Spinal cord (tissue), 10 donors: ENCODE measurements around the gene GALNT17. TPM values are rescaled to one million over a fixed set of nuclear protein-coding genes. Genes with fewer than 3 reads are reported as not detected.

Experiments
- DNase-seq, 6 donors: peaks; one replicate each; pipeline versions ENCODE4 v3.0.0 to v3.0.0-alpha.2; 2013 to 2015; ENCODE audit warnings: low spot score in 6 of 6, low read depth in 4 of 6
- H3K27ac ChIP-seq: one replicate; pipeline ENCODE4 v1.5.1; 2013; ENCODE audit warnings: low read depth, low read length, control low read depth
- H3K27me3 ChIP-seq: one replicate; pipeline ENCODE4 v1.6.1; 2013; ENCODE audit warnings: low read length; ENCODE audit not compliant: control insufficient read depth, insufficient read depth
- H3K36me3 ChIP-seq: one replicate; pipeline ENCODE4 v1.6.1; 2013; ENCODE audit warnings: low read length; ENCODE audit not compliant: control insufficient read depth, insufficient read depth
- H3K4me1 ChIP-seq: one replicate; pipeline ENCODE4 v1.6.1; 2013; ENCODE audit warnings: low read length; ENCODE audit not compliant: control insufficient read depth, insufficient read depth
- H3K4me3 ChIP-seq: one replicate; pipeline ENCODE4 v1.5.1; 2013; ENCODE audit warnings: low read depth, low read length, control low read depth
- H3K9me3 ChIP-seq: one replicate; pipeline ENCODE4 v1.6.1; 2013; ENCODE audit warnings: low read length; ENCODE audit not compliant: control insufficient read depth, insufficient read depth
- WGBS: methylation state at CpG from one replicate; pipeline ENCODE4 v1.1.5; 2013; ENCODE audit warnings: missing lambda C conversion rate; ENCODE audit not compliant: insufficient coverage; 5-methylcytosine and 5-hydroxymethylcytosine counted together
- polyA plus RNA-seq, 2 donors: library from polyadenylated mRNA; unstranded; fragments of 120-200 nt; gene quantifications; one replicate each; pipeline ENCODE4 v1.2.1, GENCODE V29; 2013; ENCODE audit not compliant: insufficient read length in 2 of 2
- total RNA-seq, 2 donors: library from RNA; depleted of rRNA in 1 of 2; stranded (reverse); fragments of 120-200 nt in 1 of 2; fragments of >200 nt in 1 of 2; gene quantifications; one replicate each; pipeline versions ENCODE4 v1.2.3 to v1.2.4, GENCODE V29; 2013 to 2014
- donor health status: healthy.

Gene GALNT17
- total and polyA plus RNA-seq, 4 donors = 44.9 to 54.8 (median 48.0) TPM

DNA sequence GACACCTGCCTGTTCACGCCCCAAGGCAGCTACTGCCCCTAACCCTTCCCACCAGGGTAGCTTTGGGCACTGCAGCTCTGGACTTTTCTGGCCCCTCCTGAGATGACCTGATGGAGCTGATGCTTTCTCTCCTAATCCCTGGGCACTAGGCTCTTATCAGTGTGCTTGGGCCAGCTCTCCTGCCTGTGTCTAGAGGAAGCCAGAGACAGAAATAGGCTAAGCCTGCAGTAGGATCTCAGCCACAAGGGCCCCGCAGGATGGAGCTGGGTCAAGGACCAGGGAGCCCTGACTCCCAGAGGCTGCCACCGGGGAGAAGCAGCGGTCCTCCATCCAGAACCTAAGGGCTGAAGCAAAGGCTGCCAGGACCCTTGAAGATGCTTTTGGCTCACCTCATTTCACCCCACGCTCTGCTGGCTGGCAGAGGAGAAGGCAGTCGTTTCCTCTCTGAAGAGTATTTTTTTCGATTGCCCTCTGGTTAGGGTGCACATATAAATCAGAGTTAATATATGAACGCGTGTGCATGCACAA lies 580.8 kb downstream of the GALNT17 start:
- H3K9me3 ChIP-seq = no peaks in the 10 kb centered on the region
- DNase-seq = no peak
- H3K4me3 ChIP-seq = no peak overlapping the region
- peaks cover 9% of the 10 kb centered on the region for H3K36me3 ChIP-seq
- no peaks in the 10 kb centered on the region for H3K27me3 ChIP-seq
- H3K27ac ChIP-seq = no peak overlapping the region
- H3K4me1 ChIP-seq = no peaks in the 10 kb centered on the region
- WGBS = 89% methylated on average over 9 of the region's 9 CpGs

DNA sequence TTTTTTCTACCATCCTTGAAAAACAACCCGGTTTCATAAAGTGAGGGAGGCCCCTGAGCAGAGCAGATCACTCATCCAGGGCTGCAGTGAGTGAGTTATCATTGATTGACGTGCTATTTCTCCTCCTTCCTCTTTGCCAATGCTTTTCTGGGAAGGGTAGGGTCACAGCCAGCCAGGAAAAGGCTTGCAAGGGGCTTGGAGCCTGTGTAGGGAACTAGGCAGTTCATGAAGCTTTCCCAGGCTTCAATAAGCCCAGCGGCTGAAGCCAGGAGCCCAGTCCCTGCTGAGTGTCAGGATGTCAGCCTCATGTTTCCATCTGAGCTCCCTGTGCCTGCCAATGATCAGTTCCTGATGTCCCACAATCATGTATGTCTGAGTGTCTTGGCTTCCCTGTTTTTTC lies 584.7 kb downstream of the GALNT17 start:
- no peaks in the 10 kb centered on the region for H3K9me3 ChIP-seq
- 70% methylated on average over 1 of the region's 3 CpGs for WGBS
- no peak overlapping the region for H3K27ac ChIP-seq
- no peak for DNase-seq
- no peaks in the 10 kb centered on the region for H3K4me1 ChIP-seq
- no peak overlapping the region for H3K4me3 ChIP-seq
- H3K27me3 ChIP-seq = no peaks in the 10 kb centered on the region
- peaks cover 6% of the 10 kb centered on the region for H3K36me3 ChIP-seq

DNA sequence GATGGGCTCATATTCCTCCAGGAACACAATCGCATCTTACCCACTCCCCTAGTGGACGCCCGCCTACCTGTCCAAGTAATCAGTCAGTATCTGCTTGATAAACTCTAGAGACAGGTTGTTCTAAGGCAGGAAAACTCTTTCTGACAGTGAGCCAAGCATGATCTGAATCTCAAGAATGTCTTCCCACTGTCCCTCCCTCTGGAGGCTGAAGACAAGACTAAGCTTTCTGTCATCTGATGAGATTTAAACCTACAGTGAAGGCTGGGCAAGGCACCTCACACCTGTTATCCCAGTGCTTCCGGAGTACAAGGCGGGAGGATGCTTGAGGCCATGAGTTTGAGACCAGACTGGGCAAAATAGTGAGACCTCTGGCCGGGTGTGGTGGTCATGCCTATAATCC lies 586.6 kb downstream of the GALNT17 start:
- Histone ChIP-seq H3K27ac (no peak overlapping the region), H3K27me3 (no peaks in the 10 kb centered on the region), H3K9me3 (no peaks in the 10 kb centered on the region), H3K36me3 (no peaks in the 10 kb centered on the region), H3K4me3 (no peak overlapping the region), H3K4me1 (no peaks in the 10 kb centered on the region)
- 88% methylated on average over 5 of the region's 6 CpGs for WGBS
- no peak for DNase-seq

DNA sequence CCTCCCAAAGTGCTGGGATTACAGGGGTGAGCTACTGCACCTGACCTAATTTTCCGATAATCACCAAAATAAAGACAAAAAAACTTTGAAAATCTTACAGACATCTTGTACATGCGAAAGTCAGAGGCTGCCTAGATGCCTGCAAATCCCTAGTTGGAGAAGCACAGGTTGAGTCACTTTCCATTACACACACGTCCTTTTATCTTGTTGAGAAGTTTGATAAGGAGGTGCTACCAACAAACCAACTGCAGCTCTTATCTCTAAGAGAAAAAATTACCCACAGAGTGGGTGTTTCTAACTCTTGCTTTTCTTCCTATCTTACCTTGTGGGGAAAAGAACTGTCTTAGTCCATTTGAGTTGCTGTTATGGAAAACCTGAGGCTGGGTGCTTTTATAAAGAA lies 589.8 kb downstream of the GALNT17 start:
- no CpG with 5 or more reads among the region's 3 CpGs for WGBS
- H3K9me3 ChIP-seq = no peaks in the 10 kb centered on the region
- no peak for DNase-seq

DNA sequence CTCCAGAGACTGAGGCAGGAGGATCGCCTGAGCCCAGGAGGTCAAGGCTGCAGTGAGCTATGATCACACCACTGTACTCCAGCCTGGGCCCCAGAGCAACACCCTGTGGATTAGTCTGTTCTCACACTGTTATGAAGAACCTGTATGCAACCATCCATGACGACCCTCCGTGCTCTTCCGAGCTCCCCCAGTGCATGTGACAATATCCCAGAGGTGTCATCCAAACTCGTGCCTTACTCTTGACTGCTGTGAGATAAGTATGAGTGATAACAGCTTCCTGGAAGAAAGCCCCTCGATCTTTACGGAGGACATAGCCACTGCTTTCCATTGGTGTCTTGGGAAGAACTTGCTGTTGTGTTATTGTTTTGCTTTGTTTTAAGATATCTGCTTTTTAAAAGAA lies 591.9 kb downstream of the GALNT17 start:
- Histone ChIP-seq H3K36me3 (no peaks in the 10 kb centered on the region), H3K27me3 (no peaks in the 10 kb centered on the region), H3K27ac (no peak overlapping the region), H3K4me3 (no peak overlapping the region), H3K4me1 (no peaks in the 10 kb centered on the region), H3K9me3 (no peaks in the 10 kb centered on the region)
- WGBS = 77% methylated on average over 7 of the region's 7 CpGs
- peak in 1 of 6 donors; percentile 19 for DNase-seq

More for the DNA sequence above, 589.8 kb downstream of the GALNT17 start:
- no peaks in the 10 kb centered on the region for H3K27me3 ChIP-seq
- no peaks in the 10 kb centered on the region for H3K36me3 ChIP-seq
- H3K4me1 ChIP-seq = no peaks in the 10 kb centered on the region
- H3K27ac ChIP-seq = no peak overlapping the region
- H3K4me3 ChIP-seq = no peak overlapping the region

DNA sequence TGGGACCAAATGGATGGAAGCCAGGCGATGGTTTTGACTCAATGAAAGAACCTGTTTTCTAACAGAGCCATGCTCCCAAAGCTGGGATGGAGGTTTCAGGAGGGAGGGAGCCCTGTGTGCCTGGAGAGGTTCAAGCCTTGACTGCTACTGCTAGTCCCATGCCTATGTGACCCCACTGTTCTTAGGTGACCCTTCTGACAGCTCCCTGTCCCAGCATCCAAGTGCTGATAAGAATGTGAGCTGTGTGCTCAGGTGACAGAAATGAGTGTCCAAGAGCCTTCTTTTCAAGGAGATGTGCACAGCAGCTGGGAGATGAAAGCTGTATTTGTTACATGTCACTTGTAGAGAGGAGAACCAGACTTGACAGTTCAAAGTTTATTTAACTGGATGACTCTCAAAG lies 595.4 kb downstream of the GALNT17 start:
- no peaks in the 10 kb centered on the region for H3K27me3 ChIP-seq
- 100% methylated on average over 1 of the region's 1 CpG for WGBS
- H3K4me3 ChIP-seq = no peak overlapping the region
- DNase-seq = no peak
- no peaks in the 10 kb centered on the region for H3K36me3 ChIP-seq
- H3K27ac ChIP-seq = no peak overlapping the region
- no peaks in the 10 kb centered on the region for H3K4me1 ChIP-seq
- no peaks in the 10 kb centered on the region for H3K9me3 ChIP-seq

DNA sequence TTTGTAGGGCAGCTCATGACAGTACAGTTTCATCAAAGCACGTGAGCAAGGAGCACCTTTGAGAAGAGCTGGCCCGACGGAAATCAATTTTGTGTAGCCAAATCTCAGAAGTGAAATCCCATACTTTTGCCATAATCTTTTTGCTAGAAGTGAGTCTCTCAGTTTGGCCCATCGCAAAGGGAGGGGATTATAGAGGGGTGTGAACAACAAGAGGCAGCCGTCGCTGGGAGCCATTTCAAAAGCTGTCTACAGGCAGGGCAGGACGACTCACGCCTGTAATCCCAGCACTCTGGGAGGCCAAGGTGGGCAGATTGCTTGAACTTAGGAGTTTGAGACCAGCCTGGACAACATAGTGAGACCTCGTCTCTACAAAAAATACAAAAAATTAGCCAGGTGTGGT lies 599.8 kb downstream of the GALNT17 start:
- no peaks in the 10 kb centered on the region for H3K36me3 ChIP-seq
- H3K4me1 ChIP-seq = peaks cover 9% of the 10 kb centered on the region
- no peak overlapping the region for H3K4me3 ChIP-seq
- H3K27ac ChIP-seq = no peak overlapping the region
- WGBS = 83% methylated on average over 8 of the region's 9 CpGs
- DNase-seq = no peak
- H3K27me3 ChIP-seq = no peaks in the 10 kb centered on the region
- H3K9me3 ChIP-seq = no peaks in the 10 kb centered on the region

DNA sequence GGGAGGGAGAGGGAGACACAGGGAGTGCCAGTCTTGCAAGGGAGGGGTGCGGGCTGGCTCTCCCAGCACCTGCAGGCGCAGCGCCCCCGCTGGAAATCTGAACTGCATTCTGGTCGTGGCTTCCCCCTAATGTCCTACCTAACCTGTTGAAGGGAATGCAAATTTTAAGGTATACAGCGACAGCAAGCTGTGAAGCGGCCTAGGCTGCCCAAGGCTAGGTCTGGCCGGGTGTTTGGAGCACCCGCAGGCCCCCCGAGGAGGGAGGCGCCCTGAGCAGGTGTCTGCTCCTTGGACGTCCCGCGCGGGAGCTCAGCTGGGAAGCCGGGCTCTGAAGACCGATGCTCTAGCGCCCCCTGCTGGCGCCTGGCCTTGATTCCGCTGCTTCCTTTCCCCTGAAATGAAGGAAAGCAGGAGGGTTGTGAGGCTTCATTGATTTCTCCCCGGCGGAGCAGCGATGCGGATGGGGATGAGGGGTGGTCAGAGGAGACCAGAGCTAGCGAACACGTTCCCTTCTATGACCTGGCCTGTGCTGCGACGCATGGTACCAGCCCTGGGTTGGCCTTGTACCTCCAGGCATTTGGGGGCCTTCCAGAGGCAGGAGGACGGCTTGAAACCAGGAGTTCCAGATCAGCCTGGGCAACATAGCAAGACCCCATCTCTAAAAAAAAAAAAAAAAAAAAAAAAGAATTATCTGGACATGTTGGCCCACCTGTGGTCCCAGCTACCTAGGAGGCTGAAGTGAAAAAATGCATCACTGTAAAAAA lies 601.3 kb downstream of the GALNT17 start:
- no peaks in the 10 kb centered on the region for H3K27me3 ChIP-seq
- H3K27ac ChIP-seq = no peak overlapping the region
- no peaks in the 10 kb centered on the region for H3K9me3 ChIP-seq
- DNase-seq = peak; percentile 70 to 96 (median 78)
- 2% methylated on average over 28 of the region's 29 CpGs for WGBS
- peak overlapping the region; percentile 33 for H3K4me3 ChIP-seq
- peaks cover 9% of the 10 kb centered on the region for H3K4me1 ChIP-seq
- no peaks in the 10 kb centered on the region for H3K36me3 ChIP-seq

DNA sequence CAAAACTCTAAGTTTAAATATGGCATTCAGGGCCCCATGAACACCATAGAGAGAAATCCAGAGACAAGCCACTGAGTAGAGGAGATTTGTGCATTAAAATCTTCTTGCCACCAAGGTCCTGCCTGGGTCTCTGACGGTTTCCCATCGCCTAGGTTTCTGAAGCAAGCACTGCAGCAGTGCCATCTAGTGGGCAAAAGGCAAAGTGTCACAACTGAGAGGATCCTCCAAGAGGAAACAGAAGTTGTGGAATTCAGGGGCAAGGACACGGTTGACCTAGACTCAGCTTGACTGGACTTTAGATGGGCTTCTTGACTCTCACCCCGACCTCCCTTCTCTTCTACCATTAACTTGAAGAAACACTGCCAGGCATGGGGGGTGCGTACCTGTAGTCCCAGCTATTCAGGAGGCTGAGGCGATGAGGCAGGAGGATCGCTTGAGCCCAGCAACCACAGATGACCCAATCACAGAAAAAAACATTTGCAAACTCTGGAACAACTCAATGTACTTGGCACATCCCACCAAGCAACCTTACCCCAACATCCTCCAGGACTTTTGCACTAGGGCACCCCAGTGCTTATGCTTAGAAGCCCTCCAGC lies 604.1 kb downstream of the GALNT17 start:
- WGBS = 50% methylated on average over 6 of the region's 7 CpGs
- no peak overlapping the region for H3K27ac ChIP-seq

More for the DNA sequence above, 604.1 kb downstream of the GALNT17 start:
- Histone ChIP-seq H3K9me3 (no peaks in the 10 kb centered on the region), H3K36me3 (no peaks in the 10 kb centered on the region), H3K4me1 (peaks cover 12% of the 10 kb centered on the region), H3K4me3 (no peak overlapping the region), H3K27me3 (peaks cover 2% of the 10 kb centered on the region)
- peak; percentile 62 to 96 (median 76) for DNase-seq
